Naive thymus-derived CD8-positive, alpha-beta T cell (primary cell): Measurements from ENCODE around the gene ARSH. TPM values are rescaled to one million over a fixed set of nuclear protein-coding genes. Genes with fewer than 3 reads are reported as not detected.
"Not testable (repeated sequence)": the region's sequence is repeated elsewhere in the genome, so short reads cannot be mapped to it uniquely, and the experiment has no call there.

Source experiments
- ATAC-seq, 2 donors: fragments of 150-1000 bp; cut with Tn5 transposase in 1 of 2; sonication (Bioruptor Pico), chemical (Tn5 transposase) in 1 of 2; 1 replicate in 1 of 2; 2 replicates in 1 of 2; pipeline ENCODE4 v1.10.0; 2021; ENCODE audit warnings: mild to moderate bottlenecking in 2 of 2, moderate library complexity in 2 of 2
- POLR2A ChIA-PET: fragments of 350-600 bp; sonication (Branson Sonifier 250); formaldehyde crosslinking; loops from one replicate; lab custom pipeline; 2021; ENCODE audit warnings: antibody characterized with exemption; lab: Charles Lee
- DNase-seq, 10 donors: peaks; one replicate each; pipeline versions ENCODE4 v3.0.0 to v3.0.0-alpha.2; 2020 to 2022
- H3K27ac Mint-ChIP-seq, 10 donors: one replicate each; pipeline ENCODE4 v1.8.0; 2020 to 2022; ENCODE audit warnings: mild to moderate bottlenecking in 10 of 10, mixed read lengths in 10 of 10, moderate library complexity in 4 of 10, inconsistent platforms in 1 of 10
- H3K27me3 Mint-ChIP-seq, 5 donors: one replicate each; pipeline ENCODE4 v1.8.0; 2021 to 2022; ENCODE audit warnings: mixed read lengths in 5 of 5
- H3K36me3 Mint-ChIP-seq, 3 donors: one replicate each; pipeline ENCODE4 v1.8.0; 2020 to 2022; ENCODE audit warnings: mixed read lengths in 3 of 3, mild to moderate bottlenecking in 2 of 3, inconsistent platforms in 1 of 3
- H3K4me1 Mint-ChIP-seq, 4 donors: one replicate each; pipeline ENCODE4 v1.8.0; 2021 to 2022; ENCODE audit warnings: mixed read lengths in 4 of 4
- H3K4me3 Mint-ChIP-seq, 10 donors: one replicate each; pipeline ENCODE4 v1.8.0; 2020 to 2022; ENCODE audit warnings: mild to moderate bottlenecking in 10 of 10, mixed read lengths in 10 of 10, moderate library complexity in 6 of 10, inconsistent platforms in 1 of 10
- H3K9me3 Mint-ChIP-seq, 9 donors: one replicate each; pipeline ENCODE4 v1.8.0; 2020 to 2022; ENCODE audit warnings: mixed read lengths in 9 of 9, mild to moderate bottlenecking in 3 of 9, inconsistent platforms in 1 of 9, moderate library complexity in 1 of 9
- polyA plus RNA-seq, 3 donors: library from polyadenylated mRNA; unstranded; fragments of 300-500 nt; fragmentation: Illumina TruSeq; gene quantifications; one replicate each; pipeline ENCODE4 v1.2.3, GENCODE V29; 2021
- total RNA-seq, 8 experiments: library from RNA in 2 of 8; stranded (reverse) in 2 of 8; gene quantifications; one replicate each; pipeline ENCODE4 v1.2.3 and lab custom pipeline; 2021 to 2026

ARSH gene
- total and polyA plus RNA-seq, 5 experiments from 2014 or later, result not detected

DNA sequence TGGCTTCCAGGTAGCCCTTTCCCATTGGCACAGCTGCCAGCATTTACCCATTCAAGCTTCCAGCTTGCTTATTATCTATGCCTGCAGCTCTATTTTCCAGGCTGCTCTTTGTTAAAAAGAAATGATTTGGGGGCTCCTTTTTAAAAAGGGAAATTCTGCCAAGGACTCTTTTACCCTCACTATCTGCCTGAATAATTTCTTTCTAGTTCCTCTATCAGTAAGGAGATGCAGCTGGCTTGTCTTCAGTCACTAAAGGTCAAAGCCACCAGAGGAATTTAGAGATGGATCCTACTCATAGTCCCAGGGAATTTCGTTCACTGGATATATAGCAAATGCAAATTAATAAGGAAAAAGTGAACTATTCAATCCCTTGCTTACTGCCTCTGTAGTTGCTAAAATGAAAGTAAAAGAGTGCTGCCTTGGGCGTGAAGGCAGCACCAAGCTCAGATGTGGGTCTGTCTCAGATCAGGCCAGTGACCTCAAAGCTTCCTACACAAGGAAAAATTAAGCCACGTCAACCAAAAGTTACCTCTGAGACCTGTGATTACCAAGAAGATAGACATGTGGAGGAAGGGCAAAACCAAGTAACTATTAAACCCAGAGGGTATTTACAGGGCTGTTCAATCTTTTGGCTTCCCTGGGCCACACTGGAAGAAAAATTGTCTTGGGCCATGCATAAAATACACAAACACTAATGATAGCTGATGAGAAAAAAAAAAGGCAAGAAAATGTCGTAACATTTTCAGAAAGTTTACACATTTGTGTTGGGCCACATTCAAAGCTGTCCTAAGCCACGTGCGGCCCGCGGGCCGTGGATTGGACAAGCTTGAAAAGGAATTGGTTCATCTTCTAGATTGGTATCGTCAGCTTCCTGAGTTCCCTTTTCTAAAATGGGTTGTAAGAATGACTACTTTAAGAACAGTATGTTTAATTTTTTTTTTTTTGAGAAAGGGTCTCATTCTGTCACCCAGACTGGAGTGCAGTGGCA, 40.2 kb downstream of the ARSH start:
- DNase-seq, result no peak
- Mint-ChIP-seq H3K27ac (peak overlapping the region in 2 of 10 donors; percentile 66 to 74), H3K4me3 (peak overlapping the region in 4 of 10 donors; percentile 20 to 58 (median 40)), H3K27me3 (no peaks in the 10 kb centered on the region), H3K4me1 (peaks cover 2 to 6% (median 5%) of the 10 kb centered on the region in 4 donors), H3K9me3 (no peaks in the 10 kb centered on the region), H3K36me3 (no peaks in the 10 kb centered on the region)
- no peak for ATAC-seq
- POLR2A ChIA-PET, result no interaction called here

DNA sequence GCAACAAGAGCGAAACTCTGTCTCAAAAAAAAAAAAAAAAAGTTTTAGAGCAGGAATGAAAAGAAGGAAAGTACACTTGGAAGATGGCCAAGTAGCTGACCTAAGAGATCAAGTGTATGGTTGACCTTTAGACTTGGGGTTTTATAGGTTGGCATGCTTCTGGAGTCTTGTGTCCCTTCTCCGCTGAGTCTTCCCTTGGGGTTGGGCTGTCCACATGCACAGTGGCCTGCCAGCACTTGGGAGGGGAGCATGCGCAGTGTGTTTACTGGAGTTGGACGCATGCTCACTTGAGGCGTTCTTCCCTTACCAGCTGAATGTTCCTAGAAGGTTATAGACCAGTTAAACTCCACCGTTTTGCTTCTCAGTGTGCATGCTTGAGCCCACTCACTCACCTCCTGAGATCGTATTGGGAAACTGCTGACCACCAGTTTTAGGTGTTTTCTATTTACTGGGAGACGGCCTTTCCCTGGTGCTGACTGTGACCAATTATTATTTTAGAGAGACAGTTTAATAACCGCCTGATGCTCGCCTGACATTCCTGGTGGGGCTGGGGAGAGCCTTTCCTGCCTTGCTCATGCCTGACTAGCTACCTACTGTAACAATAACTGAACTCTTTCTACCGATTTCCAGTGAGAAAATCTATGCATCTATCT, 44.3 kb downstream of the ARSH start:
- H3K4me1 Mint-ChIP-seq, H3K36me3 Mint-ChIP-seq, H3K27me3 Mint-ChIP-seq, H3K9me3 Mint-ChIP-seq, ATAC-seq, H3K4me3 Mint-ChIP-seq, H3K27ac Mint-ChIP-seq, DNase-seq, POLR2A ChIA-PET: not testable (repeated sequence)

DNA sequence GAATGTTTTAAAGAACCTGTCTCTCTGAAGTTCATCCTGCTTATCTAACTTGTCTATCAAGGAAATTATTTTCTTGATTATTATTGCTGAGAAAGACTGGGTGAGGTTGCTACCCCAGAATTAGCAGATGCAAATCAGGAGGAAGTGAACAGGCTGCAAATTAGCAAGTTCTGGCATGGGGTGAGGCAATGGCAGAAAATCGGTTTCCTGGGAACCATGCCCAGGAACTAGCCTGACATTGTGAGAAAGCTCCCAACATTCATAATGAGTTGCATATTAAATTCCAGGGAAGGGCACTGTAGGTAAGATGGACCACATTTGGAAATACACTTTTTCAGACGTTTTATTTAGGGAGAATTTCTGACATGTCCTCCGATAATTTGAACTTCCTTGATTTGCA, 46.5 kb downstream of the ARSH start:
- Mint-ChIP-seq H3K4me3 (no peak overlapping the region), H3K4me1 (no peaks in the 10 kb centered on the region), H3K9me3 (peaks cover 0 to 4% (median 0%) of the 10 kb centered on the region in 9 donors), H3K27ac (no peak overlapping the region), H3K27me3 (peaks cover 0 to 5% (median 0%) of the 10 kb centered on the region in 5 donors), H3K36me3 (no peaks in the 10 kb centered on the region)
- ATAC-seq (no peak), DNase-seq (no peak)
- POLR2A ChIA-PET, result no interaction called here

DNA sequence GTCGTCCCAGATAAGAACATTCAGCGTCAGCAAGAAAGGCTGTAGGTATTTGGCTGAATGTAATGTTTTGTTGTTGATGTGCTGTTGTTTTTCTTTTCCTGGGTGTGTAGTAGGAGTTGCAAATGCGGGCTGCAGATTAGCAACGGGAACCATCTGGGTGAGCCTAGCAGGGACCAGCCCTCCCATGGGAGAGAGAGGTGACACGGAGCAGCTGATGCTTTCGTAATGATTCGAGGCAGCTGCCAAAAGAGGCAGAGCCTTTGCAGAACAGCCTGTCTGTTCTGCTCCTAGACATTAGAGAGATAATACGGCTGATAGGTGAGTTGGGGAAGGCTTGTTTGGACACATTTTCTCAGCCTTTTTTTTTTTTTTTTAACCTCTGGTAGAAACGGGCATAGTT, 60.2 kb downstream of the ARSH start:
- POLR2A ChIA-PET, result no interaction called here
- no peak overlapping the region for H3K4me3 Mint-ChIP-seq
- DNase-seq (no peak), ATAC-seq (no peak)
- H3K4me1 Mint-ChIP-seq, result no peaks in the 10 kb centered on the region
- no peaks in the 10 kb centered on the region for H3K36me3 Mint-ChIP-seq
- H3K27ac Mint-ChIP-seq, result no peak overlapping the region
- H3K27me3 Mint-ChIP-seq, result peaks cover 0 to 10% (median 0%) of the 10 kb centered on the region in 5 donors
- peaks cover 0 to 13% (median 0%) of the 10 kb centered on the region in 9 donors for H3K9me3 Mint-ChIP-seq

DNA sequence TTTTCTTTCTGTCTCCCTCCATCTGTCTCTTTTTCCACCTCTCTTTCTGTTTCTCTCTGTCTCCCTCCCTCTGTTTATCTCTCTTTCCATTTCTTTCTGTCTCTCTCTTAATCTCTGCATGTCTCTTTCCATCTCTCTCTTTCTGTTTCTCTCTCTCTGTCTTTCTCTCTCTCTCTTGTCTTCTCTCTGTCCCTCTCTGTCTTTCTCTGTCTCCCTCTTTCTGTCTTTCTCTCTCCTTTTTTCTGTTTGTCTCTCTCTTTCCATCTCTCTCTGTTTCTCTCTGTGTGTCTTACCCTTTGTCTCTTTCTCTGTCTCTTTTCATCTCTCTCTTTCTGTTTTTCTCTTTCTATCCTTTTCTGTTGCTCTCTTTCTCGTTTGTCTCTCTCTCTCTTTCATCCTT, 69.6 kb downstream of the ARSH start:
- no peak for DNase-seq
- H3K27ac Mint-ChIP-seq, result peak overlapping the region in 1 of 10 donors; percentile 5
- ATAC-seq, result no peak
- POLR2A ChIA-PET, result no interaction called here
- peaks cover 0 to 11% (median 0%) of the 10 kb centered on the region in 9 donors for H3K9me3 Mint-ChIP-seq
- no peak overlapping the region for H3K4me3 Mint-ChIP-seq
- H3K27me3 Mint-ChIP-seq, result peaks cover 7 to 22% (median 17%) of the 10 kb centered on the region in 5 donors
- peaks cover 0 to 3% (median 0%) of the 10 kb centered on the region in 3 donors for H3K36me3 Mint-ChIP-seq
- H3K4me1 Mint-ChIP-seq, result peaks cover 0 to 6% (median 0%) of the 10 kb centered on the region in 4 donors

DNA sequence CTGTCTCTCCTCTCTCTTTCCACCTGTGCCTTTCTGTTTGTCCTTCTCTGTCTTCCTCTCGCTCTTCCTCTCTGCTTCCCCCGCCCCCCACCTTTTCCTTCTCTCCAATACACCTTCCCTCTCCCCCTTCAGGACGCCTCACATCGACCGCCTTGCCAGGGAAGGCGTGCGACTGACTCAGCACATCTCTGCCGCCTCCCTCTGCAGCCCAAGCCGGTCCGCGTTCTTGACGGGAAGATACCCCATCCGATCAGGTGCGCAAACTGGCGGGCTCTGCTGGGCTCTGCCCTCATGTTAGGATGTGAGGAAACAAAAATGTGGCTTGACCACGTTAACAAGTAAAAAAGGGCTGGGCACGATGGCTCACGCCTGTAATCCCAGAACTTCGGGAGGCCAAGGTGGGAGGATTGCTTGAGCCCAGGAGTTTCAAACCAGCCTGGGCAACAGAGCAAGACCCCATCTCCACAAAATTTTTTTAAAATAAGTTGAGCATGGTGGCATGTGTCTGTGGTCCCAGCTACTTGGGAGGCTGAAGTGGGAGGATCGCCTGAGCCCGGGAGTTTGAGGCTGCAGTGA, 70.2 kb downstream of the ARSH start:
- Mint-ChIP-seq H3K36me3 (peaks cover 0 to 3% (median 0%) of the 10 kb centered on the region in 3 donors), H3K27ac (no peak overlapping the region), H3K27me3 (peaks cover 7 to 22% (median 17%) of the 10 kb centered on the region in 5 donors), H3K9me3 (peaks cover 0 to 11% (median 0%) of the 10 kb centered on the region in 9 donors), H3K4me3 (no peak overlapping the region), H3K4me1 (peaks cover 0 to 6% (median 0%) of the 10 kb centered on the region in 4 donors)
- POLR2A ChIA-PET, result no interaction called here
- DNase-seq (no peak), ATAC-seq (no peak)

Other genes starting within 250 kb of the ARSH start
- not detected for gene GYG2, start 177.6 kb upstream of the ARSH start, total RNA-seq
- gene GYG2, start 177.6 kb upstream of the ARSH start, polyA plus RNA-seq, result not detected
- 1 to 10 TPM; 1.5 to 2.5 TPM for gene ARSD, start 77.2 kb upstream of the ARSH start, total RNA-seq
- 1 to 10 TPM; 1.3 to 3.7 (median 1.9) TPM for gene ARSD, start 77.2 kb upstream of the ARSH start, polyA plus RNA-seq
- not detected for gene ARSF, start 34.9 kb downstream of the ARSH start, total RNA-seq
- gene ARSF, start 34.9 kb downstream of the ARSH start, polyA plus RNA-seq, result not detected